Measurements from ENCODE around the gene HECW1. TPM values are rescaled to one million over a fixed set of nuclear protein-coding genes. Genes with fewer than 3 reads are reported as not detected.

HECW1 gene
- total RNA-seq, 1 experiment from 2014 or later, result 0.77 TPM

GRCh38 chr7:43538404-43538771 is 425.9 kb downstream of the HECW1 start:
- ATAC-seq (no peak), DNase-seq (ENCODE audit: low read depth, low spot score) (no peak)
- POLR2A ChIA-PET, result no interaction called here
- TF ChIP-seq, protein P1, sequence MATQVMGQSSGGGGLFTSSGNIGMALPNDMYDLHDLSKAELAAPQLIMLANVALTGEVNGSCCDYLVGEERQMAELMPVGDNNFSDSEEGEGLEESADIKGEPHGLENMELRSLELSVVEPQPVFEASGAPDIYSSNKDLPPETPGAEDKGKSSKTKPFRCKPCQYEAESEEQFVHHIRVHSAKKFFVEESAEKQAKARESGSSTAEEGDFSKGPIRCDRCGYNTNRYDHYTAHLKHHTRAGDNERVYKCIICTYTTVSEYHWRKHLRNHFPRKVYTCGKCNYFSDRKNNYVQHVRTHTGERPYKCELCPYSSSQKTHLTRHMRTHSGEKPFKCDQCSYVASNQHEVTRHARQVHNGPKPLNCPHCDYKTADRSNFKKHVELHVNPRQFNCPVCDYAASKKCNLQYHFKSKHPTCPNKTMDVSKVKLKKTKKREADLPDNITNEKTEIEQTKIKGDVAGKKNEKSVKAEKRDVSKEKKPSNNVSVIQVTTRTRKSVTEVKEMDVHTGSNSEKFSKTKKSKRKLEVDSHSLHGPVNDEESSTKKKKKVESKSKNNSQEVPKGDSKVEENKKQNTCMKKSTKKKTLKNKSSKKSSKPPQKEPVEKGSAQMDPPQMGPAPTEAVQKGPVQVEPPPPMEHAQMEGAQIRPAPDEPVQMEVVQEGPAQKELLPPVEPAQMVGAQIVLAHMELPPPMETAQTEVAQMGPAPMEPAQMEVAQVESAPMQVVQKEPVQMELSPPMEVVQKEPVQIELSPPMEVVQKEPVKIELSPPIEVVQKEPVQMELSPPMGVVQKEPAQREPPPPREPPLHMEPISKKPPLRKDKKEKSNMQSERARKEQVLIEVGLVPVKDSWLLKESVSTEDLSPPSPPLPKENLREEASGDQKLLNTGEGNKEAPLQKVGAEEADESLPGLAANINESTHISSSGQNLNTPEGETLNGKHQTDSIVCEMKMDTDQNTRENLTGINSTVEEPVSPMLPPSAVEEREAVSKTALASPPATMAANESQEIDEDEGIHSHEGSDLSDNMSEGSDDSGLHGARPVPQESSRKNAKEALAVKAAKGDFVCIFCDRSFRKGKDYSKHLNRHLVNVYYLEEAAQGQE (IDR thresholded peaks at IDR 0.05; ENCODE audit: insufficient read depth in 1 of 2, low read depth in 2 of 2, low read length in 1 of 2), result no peak
- no peak for TF ChIP-seq TCF7L2 (IDR thresholded peaks at IDR 0.05; ENCODE audit: low read depth, low read length)
- no peak for TF ChIP-seq POLR2AphosphoS5 (IDR thresholded peaks at IDR 0.05; ENCODE audit: low read depth, low read length)
- no peak for TF ChIP-seq CTCF (IDR thresholded peaks at IDR 0.05)
- no peaks in the 10 kb centered on the region for H3K36me3 ChIP-seq (ENCODE audit: control insufficient read depth, insufficient read depth, low read length)
- in situ Hi-C loops (cut with HindIII; ENCODE audit: low pct_unique_long_range_greater_than_20kb, low sequenced_read_pairs) (no loop called here), intact Hi-C loops (cut with micrococcal nuclease; ENCODE audit: unreplicated experiment) (no loop called here)
- no peak overlapping the region for H3K27ac ChIP-seq (ENCODE audit: low read length)
- CTCF ChIA-PET, result no interaction called here
- H3K27me3 ChIP-seq (ENCODE audit: control insufficient read depth, insufficient read depth, low read length), result peaks cover 9% of the 10 kb centered on the region
- H3K4me1 ChIP-seq (ENCODE audit: control insufficient read depth, insufficient read depth, low read length), result no peaks in the 10 kb centered on the region
- H3K9me3 ChIP-seq (ENCODE audit: control insufficient read depth, insufficient read depth, low read depth, low read length), result no peaks in the 10 kb centered on the region
- no TSS peak for BruUV-seq (replicated peaks)
- H3K4me3 ChIP-seq (ENCODE audit: low read depth in 2 of 2, low read length in 2 of 2), result no peak overlapping the region

- H3K4me3 ChIP-seq (ENCODE audit: low read depth in 2 of 2, low read length in 2 of 2), result no peak overlapping the region
- H3K27me3 ChIP-seq (ENCODE audit: control insufficient read depth, insufficient read depth, low read length), result peaks cover 23% of the 10 kb centered on the region
- no peak for DNase-seq (ENCODE audit: low read depth, low spot score)
- H3K36me3 ChIP-seq (ENCODE audit: control insufficient read depth, insufficient read depth, low read length), result no peaks in the 10 kb centered on the region
- POLR2A ChIA-PET, result no interaction called here
- no TSS peak for BruUV-seq (replicated peaks)
- in situ Hi-C loops (cut with HindIII; ENCODE audit: low pct_unique_long_range_greater_than_20kb, low sequenced_read_pairs) (no loop called here), intact Hi-C loops (cut with micrococcal nuclease; ENCODE audit: unreplicated experiment) (no loop called here)
- no peaks in the 10 kb centered on the region for H3K4me1 ChIP-seq (ENCODE audit: control insufficient read depth, insufficient read depth, low read length)
- CTCF ChIA-PET, result no interaction called here
- no peak for ATAC-seq
- TF ChIP-seq TCF7L2 (IDR thresholded peaks at IDR 0.05; ENCODE audit: low read depth, low read length), result no peak
- no peak for TF ChIP-seq SIN3A (IDR thresholded peaks at IDR 0.05; ENCODE audit: borderline replicate concordance, insufficient read depth, low read depth, low read length)
- no peak for TF ChIP-seq CTCF (IDR thresholded peaks at IDR 0.05)
- no peak for TF ChIP-seq POLR2AphosphoS5 (IDR thresholded peaks at IDR 0.05; ENCODE audit: low read depth, low read length)
- H3K27ac ChIP-seq (ENCODE audit: low read length), result no peak overlapping the region
- no peaks in the 10 kb centered on the region for H3K9me3 ChIP-seq (ENCODE audit: control insufficient read depth, insufficient read depth, low read depth, low read length)
Measured at GRCh38 chr7:43540471-43540870, 428.0 kb downstream of the HECW1 start.

- intact Hi-C loops (cut with micrococcal nuclease; ENCODE audit: unreplicated experiment), result no loop called here
- in situ Hi-C loops (cut with HindIII; ENCODE audit: low pct_unique_long_range_greater_than_20kb, low sequenced_read_pairs), result no loop called here
- H3K27me3 ChIP-seq (ENCODE audit: control insufficient read depth, insufficient read depth, low read length), result peaks cover 37% of the 10 kb centered on the region
- no peak overlapping the region for H3K27ac ChIP-seq (ENCODE audit: low read length)
- no peaks in the 10 kb centered on the region for H3K36me3 ChIP-seq (ENCODE audit: control insufficient read depth, insufficient read depth, low read length)
- ATAC-seq (no peak), DNase-seq (ENCODE audit: low read depth, low spot score) (no peak)
- H3K9me3 ChIP-seq (ENCODE audit: control insufficient read depth, insufficient read depth, low read depth, low read length), result no peaks in the 10 kb centered on the region
- no peak overlapping the region for H3K4me3 ChIP-seq (ENCODE audit: low read depth in 2 of 2, low read length in 2 of 2)
- BruUV-seq (replicated peaks), result no TSS peak
- ChIA-PET POLR2A (no interaction called here), CTCF (no interaction called here)
- no peak for TF ChIP-seq POLR2AphosphoS5 (IDR thresholded peaks at IDR 0.05; ENCODE audit: low read depth, low read length)
- no peak for TF ChIP-seq TCF7L2 (IDR thresholded peaks at IDR 0.05; ENCODE audit: low read depth, low read length)
- TF ChIP-seq, protein P1 (IDR thresholded peaks at IDR 0.05; ENCODE audit: insufficient read depth in 1 of 2, low read depth in 2 of 2, low read length in 1 of 2), result no peak
- TF ChIP-seq CTCF (IDR thresholded peaks at IDR 0.05), result no peak
- no peak for TF ChIP-seq SIN3A (IDR thresholded peaks at IDR 0.05; ENCODE audit: borderline replicate concordance, insufficient read depth, low read depth, low read length)
- H3K4me1 ChIP-seq (ENCODE audit: control insufficient read depth, insufficient read depth, low read length), result no peaks in the 10 kb centered on the region
Measured at GRCh38 chr7:43542716-43543115, 430.3 kb downstream of the HECW1 start.
